ENCODE measurements around the gene PITX1.
"Not testable (repeated sequence)": the region's sequence is repeated elsewhere in the genome, so short reads cannot be mapped to it uniquely, and the experiment has no call there.

PITX1 gene

DNA sequence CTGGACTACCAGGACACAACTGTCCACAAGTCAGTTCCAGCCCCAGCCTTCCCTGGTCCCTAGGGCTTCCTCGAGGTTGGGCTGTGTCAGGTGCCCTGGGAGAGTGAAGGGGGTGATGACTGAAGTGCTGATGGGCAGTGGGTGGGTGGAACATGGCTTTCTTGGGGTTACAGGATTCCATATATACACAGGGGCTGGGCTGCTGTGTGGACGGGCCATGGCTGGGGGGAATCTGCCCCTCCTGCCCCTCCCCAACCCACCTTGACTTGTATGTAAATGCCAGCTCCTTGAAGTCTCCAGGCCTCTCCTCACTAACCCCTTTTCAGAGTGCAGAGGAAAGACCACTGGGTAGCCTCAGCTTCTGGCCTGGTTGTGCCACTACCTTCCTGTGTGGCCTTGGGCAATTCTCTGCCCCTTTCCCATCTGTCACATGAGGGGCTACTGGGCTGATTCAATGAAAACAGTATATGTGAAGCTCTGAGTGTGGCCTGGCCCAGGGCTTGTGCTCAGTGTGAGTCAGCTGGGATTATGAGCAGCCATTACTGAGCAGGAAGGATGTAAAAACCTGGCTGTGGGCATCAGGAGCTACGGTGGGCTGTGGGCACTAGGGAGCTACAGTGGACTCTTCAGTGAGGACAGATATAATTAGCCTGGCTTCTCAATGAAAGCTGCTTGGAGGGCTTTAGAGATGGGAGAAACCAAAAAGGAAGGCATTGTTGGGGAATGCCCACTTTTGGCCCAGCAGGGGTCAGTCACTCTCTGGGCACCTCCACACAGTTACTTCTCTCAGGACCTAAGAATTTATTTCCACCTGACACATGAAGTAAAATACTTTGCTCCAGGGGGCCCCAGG is 23.3 kb downstream of the PITX1 start:
- no peaks in the 10 kb centered on the region for H3K9me3 ChIP-seq (ENCODE audit: control insufficient read depth, low read depth, low read length)
- no peaks in the 10 kb centered on the region for H3K4me1 ChIP-seq (ENCODE audit: control insufficient read depth, low read depth, low read length)
- H3K9ac ChIP-seq (ENCODE audit: low read length), result no peak overlapping the region
- no peak overlapping the region for H3K4me3 ChIP-seq (ENCODE audit: low read length)
- H3K27ac ChIP-seq (ENCODE audit: low read length), result no peak overlapping the region
- no peaks in the 10 kb centered on the region for H3K27me3 ChIP-seq (ENCODE audit: control insufficient read depth, insufficient read depth, low read length)
- H3K36me3 ChIP-seq (ENCODE audit: control insufficient read depth, low read depth, low read length), result no peaks in the 10 kb centered on the region

- no peaks in the 10 kb centered on the region for H3K4me1 ChIP-seq (ENCODE audit: control insufficient read depth, low read depth, low read length)
- no peak overlapping the region for H3K27ac ChIP-seq (ENCODE audit: low read length)
- no peaks in the 10 kb centered on the region for H3K36me3 ChIP-seq (ENCODE audit: control insufficient read depth, low read depth, low read length)
Observed at GRCh38 chr5:135009736-135010501, 24.1 kb downstream of the PITX1 start.

DNA sequence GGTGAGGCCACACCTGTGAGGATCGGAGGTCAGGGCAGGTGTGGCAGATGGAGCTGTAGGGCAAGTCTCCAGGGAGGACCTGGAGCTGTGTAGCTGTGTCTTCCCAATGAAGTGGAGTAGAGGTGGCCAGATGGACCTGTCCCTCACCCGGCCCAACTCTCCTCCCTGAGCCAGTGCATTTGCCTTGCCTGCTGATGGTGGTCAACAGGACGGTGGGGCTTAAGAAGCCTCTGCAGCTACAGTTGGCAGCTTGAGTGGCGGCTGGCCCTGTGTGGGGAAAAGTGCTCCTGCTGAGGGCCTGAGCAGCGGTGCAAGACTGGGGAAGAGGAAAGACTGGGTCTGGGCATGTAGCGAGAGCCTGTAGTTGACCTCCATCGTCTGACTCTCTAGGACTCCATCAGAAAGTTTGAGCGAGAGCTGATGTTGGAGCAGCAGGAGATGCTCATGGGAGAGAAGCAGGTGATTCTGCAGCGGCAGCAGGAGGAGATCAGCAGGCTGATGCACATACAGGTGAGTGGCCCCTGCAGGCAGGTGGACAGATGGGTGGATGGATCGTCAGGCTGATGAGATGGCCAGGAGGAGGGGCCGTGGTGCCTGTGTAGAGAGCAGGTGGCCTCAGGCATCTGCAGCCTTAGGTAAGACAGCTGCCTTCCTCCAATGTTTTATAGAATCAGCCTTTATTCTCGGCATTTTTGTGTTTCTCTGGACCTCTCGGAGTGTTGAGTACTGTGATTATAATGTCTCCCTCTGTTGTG is 24.9 kb downstream of the PITX1 start:
- H3K4me3 ChIP-seq (ENCODE audit: low read length), result no peak overlapping the region
- H3K9me3 ChIP-seq (ENCODE audit: control insufficient read depth, low read depth, low read length), result no peaks in the 10 kb centered on the region
- H3K27ac ChIP-seq (ENCODE audit: low read length), result no peak overlapping the region
- no peaks in the 10 kb centered on the region for H3K27me3 ChIP-seq (ENCODE audit: control insufficient read depth, insufficient read depth, low read length)
- no peak overlapping the region for H3K9ac ChIP-seq (ENCODE audit: low read length)
- no peaks in the 10 kb centered on the region for H3K4me1 ChIP-seq (ENCODE audit: control insufficient read depth, low read depth, low read length)
- H3K36me3 ChIP-seq (ENCODE audit: control insufficient read depth, low read depth, low read length), result no peaks in the 10 kb centered on the region

More at GRCh38 chr5:135009736-135010501, 24.1 kb downstream of the PITX1 start:
- Histone ChIP-seq H3K9ac (ENCODE audit: low read length) (no peak overlapping the region), H3K27me3 (ENCODE audit: control insufficient read depth, insufficient read depth, low read length) (no peaks in the 10 kb centered on the region), H3K9me3 (ENCODE audit: control insufficient read depth, low read depth, low read length) (no peaks in the 10 kb centered on the region), H3K4me3 (ENCODE audit: low read length) (no peak overlapping the region)

- no peaks in the 10 kb centered on the region for H3K27me3 ChIP-seq (ENCODE audit: control insufficient read depth, insufficient read depth, low read length)
- H3K9me3 ChIP-seq (ENCODE audit: control insufficient read depth, low read depth, low read length), result no peaks in the 10 kb centered on the region
- H3K4me3 ChIP-seq (ENCODE audit: low read length), result no peak overlapping the region
- H3K4me1 ChIP-seq (ENCODE audit: control insufficient read depth, low read depth, low read length), result no peaks in the 10 kb centered on the region
- no peak overlapping the region for H3K9ac ChIP-seq (ENCODE audit: low read length)
- no peaks in the 10 kb centered on the region for H3K36me3 ChIP-seq (ENCODE audit: control insufficient read depth, low read depth, low read length)
- H3K27ac ChIP-seq (ENCODE audit: low read length), result no peak overlapping the region
Observed at GRCh38 chr5:135008556-135008955, 25.5 kb downstream of the PITX1 start.

DNA sequence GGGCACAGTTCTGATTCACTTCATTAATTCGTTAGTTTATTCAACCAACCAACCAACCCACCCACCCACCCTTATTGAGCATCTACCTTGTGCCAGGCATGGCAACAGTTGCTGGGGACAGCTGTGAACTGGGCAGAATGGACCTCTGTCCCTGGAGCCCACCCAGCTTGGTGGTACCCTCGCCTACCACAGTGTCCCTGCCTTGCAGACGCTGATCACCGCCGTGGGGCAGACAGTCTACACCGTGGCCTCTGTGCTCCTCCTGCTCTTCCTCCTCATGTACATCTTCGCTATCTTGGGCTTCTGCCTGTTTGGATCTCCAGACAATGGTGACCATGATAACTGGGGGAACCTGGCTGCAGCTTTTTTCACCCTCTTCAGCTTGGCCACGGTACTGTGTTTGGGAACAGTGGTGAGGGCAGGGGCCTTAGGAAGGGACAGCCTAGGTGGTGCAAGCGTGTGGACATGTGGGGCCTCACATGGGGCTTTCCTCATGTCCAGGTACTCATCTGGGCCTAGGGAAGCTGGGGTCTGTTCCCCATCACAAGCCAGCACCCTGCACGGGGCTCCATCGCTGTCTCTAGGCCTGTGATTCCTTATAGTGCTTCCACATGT is 26.2 kb downstream of the PITX1 start:
- Histone ChIP-seq H3K9ac (ENCODE audit: low read length) (no peak overlapping the region), H3K36me3 (ENCODE audit: control insufficient read depth, low read depth, low read length) (no peaks in the 10 kb centered on the region), H3K27me3 (ENCODE audit: control insufficient read depth, insufficient read depth, low read length) (no peaks in the 10 kb centered on the region), H3K4me3 (ENCODE audit: low read length) (no peak overlapping the region), H3K4me1 (ENCODE audit: control insufficient read depth, low read depth, low read length) (no peaks in the 10 kb centered on the region), H3K9me3 (ENCODE audit: control insufficient read depth, low read depth, low read length) (no peaks in the 10 kb centered on the region), H3K27ac (ENCODE audit: low read length) (no peak overlapping the region)

GRCh38 chr5:135007305-135007704 is 26.7 kb downstream of the PITX1 start:
- Histone ChIP-seq H3K27ac (ENCODE audit: low read length) (no peak overlapping the region), H3K4me3 (ENCODE audit: low read length) (no peak overlapping the region), H3K9me3 (ENCODE audit: control insufficient read depth, low read depth, low read length) (no peaks in the 10 kb centered on the region), H3K27me3 (ENCODE audit: control insufficient read depth, insufficient read depth, low read length) (no peaks in the 10 kb centered on the region), H3K36me3 (ENCODE audit: control insufficient read depth, low read depth, low read length) (no peaks in the 10 kb centered on the region), H3K9ac (ENCODE audit: low read length) (no peak overlapping the region), H3K4me1 (ENCODE audit: control insufficient read depth, low read depth, low read length) (no peaks in the 10 kb centered on the region)

DNA sequence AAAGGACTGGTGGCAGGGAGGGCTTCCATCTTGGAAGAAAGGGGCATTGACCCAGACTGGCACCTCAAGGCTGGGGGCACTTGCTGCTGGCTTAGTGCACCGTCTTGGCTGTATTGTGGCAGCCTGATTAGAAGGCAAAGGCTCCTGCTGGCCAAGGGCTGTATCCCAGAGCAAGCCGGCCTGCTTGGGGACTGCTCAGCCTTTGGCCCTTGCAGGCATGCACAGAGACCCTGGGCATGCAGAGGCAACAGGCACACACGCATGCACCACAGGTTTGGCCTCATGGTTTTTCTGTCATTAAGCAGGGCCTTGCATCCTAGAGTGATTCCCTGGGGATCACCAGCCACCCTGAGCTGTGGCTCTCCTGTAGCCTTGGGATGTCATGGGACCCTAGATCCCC is 29.0 kb downstream of the PITX1 start:
- H3K27ac ChIP-seq (ENCODE audit: low read length), result no peak overlapping the region
- H3K4me3 ChIP-seq (ENCODE audit: low read length), result no peak overlapping the region
- no peaks in the 10 kb centered on the region for H3K36me3 ChIP-seq (ENCODE audit: control insufficient read depth, low read depth, low read length)
- H3K9me3 ChIP-seq (ENCODE audit: control insufficient read depth, low read depth, low read length), result no peaks in the 10 kb centered on the region
- no peaks in the 10 kb centered on the region for H3K4me1 ChIP-seq (ENCODE audit: control insufficient read depth, low read depth, low read length)
- no peak overlapping the region for H3K9ac ChIP-seq (ENCODE audit: low read length)
- H3K27me3 ChIP-seq (ENCODE audit: control insufficient read depth, insufficient read depth, low read length), result no peaks in the 10 kb centered on the region

GRCh38 chr5:135004376-135004775 is 29.7 kb downstream of the PITX1 start:
- no peaks in the 10 kb centered on the region for H3K27me3 ChIP-seq (ENCODE audit: control insufficient read depth, insufficient read depth, low read length)
- H3K4me3 ChIP-seq (ENCODE audit: low read length), result no peak overlapping the region
- no peaks in the 10 kb centered on the region for H3K4me1 ChIP-seq (ENCODE audit: control insufficient read depth, low read depth, low read length)
- H3K9ac ChIP-seq (ENCODE audit: low read length), result no peak overlapping the region
- no peaks in the 10 kb centered on the region for H3K9me3 ChIP-seq (ENCODE audit: control insufficient read depth, low read depth, low read length)
- no peaks in the 10 kb centered on the region for H3K36me3 ChIP-seq (ENCODE audit: control insufficient read depth, low read depth, low read length)
- H3K27ac ChIP-seq (ENCODE audit: low read length), result no peak overlapping the region

DNA sequence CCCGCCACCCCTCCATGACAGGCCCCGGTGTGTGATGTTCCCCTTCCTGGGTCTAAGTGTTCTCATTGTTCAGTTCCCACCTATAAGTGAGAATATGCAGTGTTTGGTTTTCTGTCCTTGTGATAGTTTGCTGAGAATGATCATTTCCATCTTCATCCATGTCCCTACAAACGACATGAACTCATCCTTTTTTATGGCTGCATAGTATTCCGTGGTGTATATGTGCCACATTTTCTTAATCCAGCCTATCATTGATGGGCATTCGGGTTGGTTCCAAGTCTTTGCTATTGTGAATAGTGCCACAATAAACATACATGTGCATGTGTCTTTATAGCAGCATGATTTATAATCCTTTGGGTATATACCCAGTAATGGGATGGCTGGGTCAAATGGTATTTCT is 36.0 kb downstream of the PITX1 start:
- not testable (repeated sequence) for H3K27ac ChIP-seq (ENCODE audit: low read length); H3K9ac ChIP-seq (ENCODE audit: low read length); H3K27me3 ChIP-seq (ENCODE audit: control insufficient read depth, insufficient read depth, low read length); H3K4me3 ChIP-seq (ENCODE audit: low read length); H3K4me1 ChIP-seq (ENCODE audit: control insufficient read depth, low read depth, low read length); H3K36me3 ChIP-seq (ENCODE audit: control insufficient read depth, low read depth, low read length); H3K9me3 ChIP-seq (ENCODE audit: control insufficient read depth, low read depth, low read length)

- Histone ChIP-seq H3K36me3 (ENCODE audit: control insufficient read depth, low read depth, low read length) (no peaks in the 10 kb centered on the region), H3K9ac (ENCODE audit: low read length) (no peak overlapping the region), H3K4me1 (ENCODE audit: control insufficient read depth, low read depth, low read length) (no peaks in the 10 kb centered on the region), H3K9me3 (ENCODE audit: control insufficient read depth, low read depth, low read length) (no peaks in the 10 kb centered on the region), H3K27me3 (ENCODE audit: control insufficient read depth, insufficient read depth, low read length) (no peaks in the 10 kb centered on the region), H3K4me3 (ENCODE audit: low read length) (no peak overlapping the region), H3K27ac (ENCODE audit: low read length) (no peak overlapping the region)
Observed at GRCh38 chr5:134997015-134997414, 37.0 kb downstream of the PITX1 start.

- H3K36me3 ChIP-seq (ENCODE audit: control insufficient read depth, low read depth, low read length), result no peaks in the 10 kb centered on the region
- no peaks in the 10 kb centered on the region for H3K4me1 ChIP-seq (ENCODE audit: control insufficient read depth, low read depth, low read length)
- no peak overlapping the region for H3K27ac ChIP-seq (ENCODE audit: low read length)
Observed at GRCh38 chr5:134995850-134996402, 38.1 kb downstream of the PITX1 start.

More at GRCh38 chr5:134995850-134996402, 38.1 kb downstream of the PITX1 start:
- Histone ChIP-seq H3K4me3 (ENCODE audit: low read length) (no peak overlapping the region), H3K27me3 (ENCODE audit: control insufficient read depth, insufficient read depth, low read length) (no peaks in the 10 kb centered on the region), H3K9me3 (ENCODE audit: control insufficient read depth, low read depth, low read length) (no peaks in the 10 kb centered on the region), H3K9ac (ENCODE audit: low read length) (no peak overlapping the region)
